Hepatic stellate cell (primary cell): ENCODE measurements around the gene DNAAF5.

Experiments used
- DNase-seq: peaks from one replicate; pipeline ENCODE4 v3.0.0; 2011; ENCODE audit warnings: low spot score

The DNAAF5 gene

DNA sequence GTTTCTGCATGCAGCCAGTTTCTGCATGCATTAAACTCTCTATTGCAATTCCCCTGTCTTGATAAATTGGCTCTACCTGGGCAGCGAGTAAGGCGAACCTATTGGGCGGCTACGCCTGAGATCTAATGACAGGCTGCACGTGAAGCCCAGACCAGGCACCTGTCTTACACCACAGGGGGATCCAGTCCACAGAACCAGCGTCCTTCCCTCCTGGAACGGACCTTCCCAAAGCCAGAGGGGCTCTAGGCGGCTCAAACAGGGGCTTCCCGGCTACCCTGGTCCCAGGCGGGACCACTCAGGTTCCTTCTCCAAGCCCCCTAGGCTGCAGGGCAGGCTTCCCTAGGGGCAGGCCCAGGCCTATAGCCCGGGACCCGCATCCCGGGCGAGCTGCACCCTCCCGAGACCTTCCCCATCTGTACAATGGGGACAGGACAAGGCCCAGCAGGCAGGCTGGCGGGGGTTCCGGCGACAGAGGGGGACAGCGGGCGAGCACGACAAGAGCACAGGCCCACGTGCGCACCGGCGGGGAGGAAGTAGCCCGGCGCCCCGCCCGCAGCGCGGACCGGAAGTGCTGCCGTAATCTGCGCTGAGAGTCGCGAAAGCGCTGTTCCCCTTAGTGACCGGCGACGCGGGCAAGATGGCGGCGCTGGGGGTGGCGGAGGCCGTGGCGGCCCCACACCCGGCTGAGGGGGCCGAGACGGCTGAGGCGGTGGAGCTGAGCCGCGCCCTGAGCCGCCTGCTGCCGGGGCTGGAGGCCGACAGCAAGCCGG is at the start of gene DNAAF5:
Gene DNAAF5, plus strand, starts transcription at position 616 of the 770 bp plus-strand sequence. Its CDS starts 22 bp downstream, at position 638.
- peak; percentile 92 for DNase-seq

GRCh38 chr7:676972-677385 is 49.5 kb upstream of the DNAAF5 start:
- no peak for DNase-seq

DNA sequence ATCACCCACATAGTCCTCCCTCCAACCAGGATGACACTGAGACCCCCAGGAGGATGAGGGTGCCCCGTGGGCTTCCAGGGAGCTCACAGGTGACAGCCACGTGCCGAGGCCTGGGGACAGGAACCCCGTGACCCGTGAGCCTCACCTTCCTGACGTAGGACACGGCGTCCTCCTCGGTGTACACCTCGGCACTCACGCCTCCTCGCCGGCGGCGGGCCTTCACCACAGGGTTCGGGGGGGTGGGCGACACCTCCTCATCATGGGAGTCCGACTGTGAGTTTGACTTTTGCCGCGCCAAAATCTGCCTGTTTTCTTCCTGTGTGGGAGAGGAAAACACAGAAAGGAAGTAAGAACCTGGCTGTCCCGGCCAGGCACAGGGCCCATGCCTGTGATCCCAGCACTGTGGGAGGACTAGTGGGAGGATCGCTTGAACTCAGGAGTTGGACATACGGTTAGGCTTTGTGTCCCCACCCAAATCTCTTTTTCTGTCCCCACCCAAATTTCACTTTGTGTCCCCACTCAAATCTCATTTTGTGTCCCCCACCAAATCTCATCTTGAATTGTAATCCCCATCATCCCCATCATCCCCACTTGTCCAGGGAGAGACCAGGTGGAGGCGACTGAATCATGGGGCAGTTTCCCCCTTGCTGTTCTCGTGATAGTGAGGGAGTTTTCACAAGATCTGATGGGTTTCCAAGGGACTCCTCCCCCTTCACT is 45.9 kb upstream of the DNAAF5 start:
- DNase-seq: no peak

DNA sequence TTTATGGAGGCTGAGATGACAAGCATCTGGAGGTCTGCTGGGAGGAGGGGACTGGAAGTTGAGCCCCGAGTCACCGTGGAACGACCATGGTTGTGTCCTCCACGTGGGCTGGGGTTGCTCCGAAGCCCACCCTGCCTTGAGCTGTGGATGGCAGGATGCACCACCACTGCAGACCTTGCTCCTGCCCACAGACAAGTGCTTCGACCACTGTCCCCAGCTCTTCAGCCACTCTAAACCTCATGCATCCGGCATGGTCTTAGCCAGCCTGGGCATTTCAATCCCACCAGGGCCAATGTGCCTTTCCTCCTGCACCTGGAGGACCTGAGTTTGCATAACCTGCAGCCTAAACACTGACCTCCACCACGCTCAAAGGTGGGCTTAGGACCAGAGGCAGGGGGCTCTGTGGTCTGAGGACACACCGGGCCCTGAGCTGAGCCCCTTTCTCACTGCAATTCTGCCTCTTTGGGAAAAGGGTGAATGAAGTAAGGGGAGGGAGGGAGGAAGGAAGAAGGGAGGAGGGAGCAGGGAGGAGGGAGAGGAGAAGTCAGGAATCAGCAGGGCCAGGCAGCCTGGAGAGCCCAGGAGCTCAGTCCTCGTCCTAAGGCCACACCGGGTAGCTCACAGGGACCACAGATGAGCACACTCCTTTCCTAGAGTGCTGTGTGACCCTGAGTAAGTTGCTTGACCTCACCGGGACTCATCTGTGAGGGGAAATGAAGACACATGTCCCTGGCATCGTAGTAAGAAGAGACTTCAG is 44.8 kb upstream of the DNAAF5 start:
- DNase-seq: no peak

DNA sequence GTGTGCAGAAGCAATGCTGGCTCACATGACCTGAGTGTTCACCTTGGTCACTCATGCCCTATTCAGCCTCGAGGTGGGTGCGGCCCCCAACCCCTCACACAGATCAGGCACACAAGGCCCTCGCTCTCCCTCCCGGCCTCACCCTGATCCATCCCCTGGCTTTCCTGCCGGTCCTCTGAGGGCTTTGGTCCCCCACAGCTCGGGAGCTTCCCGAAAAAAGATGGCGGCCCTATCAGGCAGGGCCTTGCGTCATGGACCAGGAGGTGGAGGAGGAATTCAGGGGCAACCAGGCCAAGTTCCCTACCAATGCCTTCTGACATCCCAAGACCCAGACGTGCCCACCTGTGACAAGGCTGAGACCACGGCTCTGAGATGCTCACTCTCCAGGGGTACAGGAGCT is 43.7 kb upstream of the DNAAF5 start:
- DNase-seq: no peak

DNA sequence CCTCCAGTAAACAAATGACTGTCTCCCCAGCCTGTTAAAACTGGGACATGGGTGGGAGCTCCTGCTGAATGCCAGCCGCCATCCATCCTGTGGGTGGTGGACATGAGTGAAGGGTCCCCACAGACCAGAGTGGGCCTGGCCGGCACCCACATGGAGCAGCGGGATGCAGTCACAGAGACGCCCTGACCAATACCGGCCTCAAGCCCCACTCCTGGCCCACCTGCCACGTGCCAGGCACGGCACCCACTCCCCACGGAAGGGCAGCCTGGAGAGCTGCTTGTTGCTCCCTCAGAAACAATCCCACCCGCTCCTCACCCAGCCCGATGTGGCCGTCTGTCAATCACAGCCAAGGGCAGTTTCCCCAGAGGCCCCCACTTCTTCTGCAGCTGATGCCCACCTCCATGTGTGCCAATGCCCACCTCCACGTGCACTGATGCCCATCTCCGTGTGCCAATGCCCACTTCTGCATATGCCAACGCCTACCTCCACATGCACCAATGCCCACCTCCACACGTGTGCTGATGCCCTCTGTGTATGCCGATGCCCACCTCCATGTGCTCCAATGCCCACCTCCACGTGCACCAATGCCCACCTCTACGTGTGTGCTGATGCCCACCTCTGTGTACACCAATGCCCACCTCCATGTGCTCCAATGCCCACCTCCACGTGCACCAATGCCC is 42.8 kb upstream of the DNAAF5 start:
- DNase-seq: no peak

GRCh38 chr7:684416-684815 is 42.1 kb upstream of the DNAAF5 start:
- DNase-seq: no peak

DNA sequence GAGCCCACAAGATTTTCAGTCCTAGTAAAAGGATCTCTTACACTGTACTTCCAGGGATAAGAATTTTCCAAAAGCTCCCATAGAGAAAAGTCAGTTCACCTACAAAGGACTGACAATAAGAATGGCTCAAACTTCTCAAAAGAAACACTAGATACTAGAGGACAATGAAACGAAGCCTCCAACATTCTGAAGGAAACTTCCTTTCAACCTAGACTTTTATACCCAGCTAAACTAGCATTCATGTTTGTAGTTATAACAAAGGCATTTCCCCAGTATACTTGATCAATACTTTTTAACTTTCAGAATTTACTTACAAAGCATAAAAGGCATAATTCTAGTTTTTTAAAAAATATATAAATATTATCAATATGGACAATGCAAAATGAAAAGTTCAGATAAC is 41.0 kb upstream of the DNAAF5 start:
- no peak for DNase-seq

DNA sequence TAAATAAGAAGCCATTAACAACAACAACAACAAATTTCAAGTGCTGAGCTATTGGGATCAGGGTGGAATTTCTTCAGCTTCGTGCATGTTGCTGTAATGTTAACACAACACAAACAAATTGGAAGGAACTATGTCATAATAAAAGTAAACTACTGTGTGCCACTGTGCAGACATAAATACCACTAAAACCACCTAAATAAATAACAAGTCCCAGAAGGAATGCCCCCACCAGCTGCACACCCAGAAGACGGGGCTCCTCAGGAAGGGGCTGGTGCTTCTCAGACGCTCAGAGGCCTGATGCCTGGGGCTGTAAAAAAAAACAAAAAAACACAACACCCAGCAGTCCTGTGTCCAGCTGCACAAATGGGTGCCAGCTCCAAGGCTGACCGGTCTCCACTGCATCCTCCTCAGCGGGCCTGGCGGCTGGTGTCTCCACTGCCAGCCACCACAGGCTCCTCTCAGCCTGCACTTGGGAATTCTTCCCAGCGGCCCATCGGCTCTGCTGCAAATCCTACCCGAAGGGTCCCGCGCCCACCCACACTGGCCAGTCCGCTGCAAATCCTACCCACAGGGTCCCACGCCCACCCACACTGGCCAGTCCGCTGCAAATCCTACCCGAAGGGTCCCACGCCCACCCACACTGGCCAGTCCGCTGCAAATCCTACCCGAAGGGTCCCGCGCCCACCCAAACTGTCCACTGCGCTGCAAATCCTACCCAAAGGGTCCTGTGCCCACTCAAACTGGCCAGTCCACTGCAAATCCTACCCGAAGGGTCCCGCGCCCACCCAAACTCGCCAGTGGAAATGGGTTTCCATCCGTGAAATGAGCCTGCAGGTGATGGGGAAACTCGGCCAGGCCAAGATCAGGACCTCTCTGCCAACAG is 35.8 kb upstream of the DNAAF5 start:
- no peak for DNase-seq

GRCh38 chr7:691361-692045 is 35.0 kb upstream of the DNAAF5 start:
- DNase-seq: no peak

DNA sequence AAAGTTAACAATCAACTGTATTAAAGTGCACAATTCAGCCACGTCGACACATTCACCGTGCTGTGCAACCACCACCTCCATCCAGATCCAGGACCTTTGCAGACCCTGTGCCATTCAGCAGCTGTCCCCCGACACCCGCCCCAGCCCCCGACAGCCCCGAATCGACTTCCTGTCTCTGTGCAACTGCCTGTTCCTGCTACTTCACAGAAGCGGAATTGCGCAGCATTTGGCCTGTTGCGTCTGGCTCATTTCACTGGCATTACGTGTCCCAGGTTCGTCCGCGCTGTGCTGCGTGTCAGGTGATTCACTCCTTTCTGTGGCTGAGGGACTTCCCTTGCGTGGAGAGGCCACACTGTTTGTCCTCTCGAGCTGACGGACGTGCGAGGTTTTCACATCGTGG is 33.2 kb upstream of the DNAAF5 start:
- no peak for DNase-seq

GRCh38 chr7:696426-696811 is 30.1 kb upstream of the DNAAF5 start:
- no peak for DNase-seq

DNA sequence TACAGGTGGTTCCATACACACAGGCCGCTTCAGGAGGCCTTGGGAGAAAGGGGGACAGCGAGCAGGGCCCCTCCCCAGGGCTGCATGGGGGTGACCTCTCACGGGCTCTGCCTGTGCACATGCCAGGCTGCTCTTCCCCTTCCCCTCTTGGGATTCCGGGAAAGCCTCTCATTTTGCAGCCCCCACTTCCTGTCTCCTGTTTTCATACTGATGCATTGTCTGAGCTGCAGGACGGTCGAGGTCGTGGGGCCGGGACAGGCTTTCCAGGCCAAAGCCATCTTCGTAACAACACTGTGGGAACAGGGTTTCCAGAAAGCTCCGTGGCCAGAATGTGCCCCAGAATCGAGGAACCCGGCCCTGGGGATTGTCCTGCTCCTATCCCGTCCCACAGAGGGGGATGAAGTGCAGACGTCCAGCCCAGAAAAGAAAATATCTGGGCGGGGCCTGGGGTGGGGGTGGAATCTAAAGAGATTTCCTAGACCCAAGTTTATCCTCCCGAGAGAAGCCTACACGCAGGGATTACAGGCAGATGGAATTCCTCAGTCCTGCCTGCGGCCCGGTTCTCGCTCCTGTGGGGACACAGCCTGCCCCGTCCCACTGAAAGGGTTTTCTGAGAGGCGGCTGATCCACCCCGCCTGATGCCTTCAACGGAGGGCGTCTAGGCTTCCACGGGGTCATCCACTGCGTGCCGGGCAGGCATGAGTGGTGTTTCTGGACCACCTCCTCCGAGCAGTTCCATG is 29.5 kb upstream of the DNAAF5 start:
- peak; percentile 50 for DNase-seq

GRCh38 chr7:698515-699475 is 27.7 kb upstream of the DNAAF5 start:
- DNase-seq: no peak

GRCh38 chr7:699476-700170 is 26.9 kb upstream of the DNAAF5 start:
- no peak for DNase-seq

- DNase-seq: no peak
Observed at GRCh38 chr7:701086-701671, 25.3 kb upstream of the DNAAF5 start.

- DNase-seq: no peak
Observed at GRCh38 chr7:703049-703448, 23.4 kb upstream of the DNAAF5 start.

DNA sequence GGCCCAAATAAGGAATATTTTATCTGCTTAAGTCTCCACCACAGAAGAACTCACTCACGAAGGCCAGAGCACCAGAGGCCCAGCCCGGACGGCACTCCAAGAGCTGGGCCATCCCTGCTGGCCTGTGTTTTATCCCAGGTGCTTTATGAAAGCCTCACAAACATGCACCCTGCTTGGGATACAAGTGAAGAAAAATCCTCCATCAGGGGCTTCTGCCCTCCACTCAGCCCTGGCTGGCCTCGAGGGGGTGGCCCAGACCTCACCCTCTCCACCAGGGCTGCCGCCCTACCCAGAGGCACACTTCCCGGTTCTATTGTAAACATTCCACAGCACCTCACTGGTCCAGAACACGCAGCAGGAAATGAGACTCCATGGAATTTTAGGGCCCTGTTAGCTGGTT is 19.8 kb upstream of the DNAAF5 start:
- DNase-seq: no peak
